BLaER1 (cell line): ENCODE data around the gene TPSD1.
"Not testable (repeated sequence)": the region's sequence is repeated elsewhere in the genome, so short reads cannot be mapped to it uniquely, and the experiment has no call there.

Experiments used
- H3K27ac ChIP-seq: shearing (Covaris generic); formaldehyde crosslinking; 2 replicates; pipeline ENCODE4 v1.8.1; 2022
- H3K27me3 ChIP-seq: shearing (Covaris generic); formaldehyde crosslinking; 2 replicates; pipeline ENCODE4 v1.8.1; 2022
- H3K36me3 ChIP-seq: shearing (Covaris generic); formaldehyde crosslinking; 2 replicates; pipeline ENCODE4 v1.8.1; 2022
- H3K4me1 ChIP-seq: shearing (Covaris generic); formaldehyde crosslinking; 2 replicates; pipeline ENCODE4 v1.8.1; 2022
- H3K4me2 ChIP-seq: shearing (Covaris generic); formaldehyde crosslinking; 2 replicates; pipeline ENCODE4 v1.8.1; 2022
- H3K4me3 ChIP-seq: shearing (Covaris generic); formaldehyde crosslinking; 2 replicates; pipeline ENCODE4 v1.8.1; 2022
- H3K9ac ChIP-seq: shearing (Covaris generic); formaldehyde crosslinking; 2 replicates; pipeline ENCODE4 v1.8.1; 2022
- H3K9me3 ChIP-seq: shearing (Covaris generic); formaldehyde crosslinking; 2 replicates; pipeline ENCODE4 v1.8.1; 2022
- H4K20me1 ChIP-seq: shearing (Covaris generic); formaldehyde crosslinking; 2 replicates; pipeline ENCODE4 v1.8.1; 2022
- Cebpa-rat ChIP-seq: shearing (Covaris generic); IDR thresholded peaks from 2 replicates; pipeline ENCODE4 v1.8.1; 2022

The TPSD1 gene

GRCh38 chr16:1220841-1221627, 34.8 kb upstream of the TPSD1 start:
- Histone ChIP-seq H3K27ac (no peak overlapping the region), H3K4me3 (no peak overlapping the region), H3K9me3 (no peaks in the 10 kb centered on the region), H3K9ac (no peak overlapping the region), H3K27me3 (no peaks in the 10 kb centered on the region), H3K36me3 (peaks cover 49% of the 10 kb centered on the region), H4K20me1 (peaks cover 64% of the 10 kb centered on the region), H3K4me2 (no peak overlapping the region), H3K4me1 (peaks cover 3% of the 10 kb centered on the region)
- TF ChIP-seq Cebpa-rat: no peak

- H3K9me3 ChIP-seq: no peaks in the 10 kb centered on the region
- H3K27me3 ChIP-seq: no peaks in the 10 kb centered on the region
- H3K9ac ChIP-seq: no peak overlapping the region
- peaks cover 40% of the 10 kb centered on the region for H3K36me3 ChIP-seq
- no peak for TF ChIP-seq Cebpa-rat
- H4K20me1 ChIP-seq: peaks cover 56% of the 10 kb centered on the region
- H3K4me3 ChIP-seq: no peak overlapping the region
- H3K27ac ChIP-seq: no peak overlapping the region
- H3K4me1 ChIP-seq: no peaks in the 10 kb centered on the region
- no peak overlapping the region for H3K4me2 ChIP-seq
These were observed 34.0 kb upstream of the TPSD1 start for GRCh38 chr16:1221628-1222552.

- TF ChIP-seq Cebpa-rat: no peak
- H3K27me3 ChIP-seq: no peaks in the 10 kb centered on the region
- H3K4me3 ChIP-seq: no peak overlapping the region
- H3K9ac ChIP-seq: no peak overlapping the region
- H3K9me3 ChIP-seq: no peaks in the 10 kb centered on the region
- no peaks in the 10 kb centered on the region for H3K4me1 ChIP-seq
- H4K20me1 ChIP-seq: peaks cover 47% of the 10 kb centered on the region
- H3K27ac ChIP-seq: no peak overlapping the region
- H3K36me3 ChIP-seq: peaks cover 31% of the 10 kb centered on the region
- no peak overlapping the region for H3K4me2 ChIP-seq
These were observed 33.1 kb upstream of the TPSD1 start for GRCh38 chr16:1222553-1223354.

GRCh38 chr16:1223355-1224214, 32.3 kb upstream of the TPSD1 start:
- no peaks in the 10 kb centered on the region for H3K27me3 ChIP-seq
- peaks cover 47% of the 10 kb centered on the region for H4K20me1 ChIP-seq
- H3K4me2 ChIP-seq: no peak overlapping the region
- TF ChIP-seq Cebpa-rat: no peak
- no peak overlapping the region for H3K27ac ChIP-seq
- no peak overlapping the region for H3K9ac ChIP-seq
- peaks cover 24% of the 10 kb centered on the region for H3K36me3 ChIP-seq
- no peaks in the 10 kb centered on the region for H3K9me3 ChIP-seq
- no peaks in the 10 kb centered on the region for H3K4me1 ChIP-seq
- no peak overlapping the region for H3K4me3 ChIP-seq

GRCh38 chr16:1224558-1224957, 31.3 kb upstream of the TPSD1 start:
- Histone ChIP-seq H3K4me1 (no peaks in the 10 kb centered on the region), H3K27me3 (no peaks in the 10 kb centered on the region), H3K36me3 (peaks cover 16% of the 10 kb centered on the region), H3K9ac (no peak overlapping the region), H3K9me3 (no peaks in the 10 kb centered on the region), H3K27ac (no peak overlapping the region), H3K4me3 (no peak overlapping the region), H4K20me1 (peaks cover 47% of the 10 kb centered on the region), H3K4me2 (no peak overlapping the region)
- no peak for TF ChIP-seq Cebpa-rat

GRCh38 chr16:1225051-1225451, 30.8 kb upstream of the TPSD1 start, which contains the start of gene TPSG1:
Gene TPSG1 (minus strand): TSS chr16:1225268. CDS start chr16:1225252, 16 bp downstream.
- no peak for TF ChIP-seq Cebpa-rat
- no peaks in the 10 kb centered on the region for H3K4me1 ChIP-seq
- H3K4me3 ChIP-seq: no peak within 1 kb of the TSS
- no peak within 1 kb of the TSS for H3K4me2 ChIP-seq
- no peak within 1 kb of the TSS for H3K9ac ChIP-seq
- H4K20me1 ChIP-seq: peaks cover 46% of the 10 kb centered on the region
- peaks cover 12% of the 10 kb centered on the region for H3K36me3 ChIP-seq
- no peaks in the 10 kb centered on the region for H3K27me3 ChIP-seq
- no peaks in the 10 kb centered on the region for H3K9me3 ChIP-seq
- no peak within 1 kb of the TSS for H3K27ac ChIP-seq

GRCh38 chr16:1225728-1226311, 30.0 kb upstream of the TPSD1 start:
- H3K4me3 ChIP-seq, H3K9ac ChIP-seq, H3K4me2 ChIP-seq, H3K27ac ChIP-seq, H3K9me3 ChIP-seq, H3K27me3 ChIP-seq, H3K36me3 ChIP-seq, H3K4me1 ChIP-seq: not testable (repeated sequence)
- H4K20me1 ChIP-seq: peaks cover 38% of the 10 kb centered on the region

- not testable (repeated sequence) for H3K4me2 ChIP-seq, H3K9ac ChIP-seq, H3K4me1 ChIP-seq, H3K4me3 ChIP-seq, H3K9me3 ChIP-seq, H3K36me3 ChIP-seq, H3K27me3 ChIP-seq, H3K27ac ChIP-seq
- H4K20me1 ChIP-seq: peaks cover 29% of the 10 kb centered on the region
These were observed 29.2 kb upstream of the TPSD1 start for GRCh38 chr16:1226692-1227091.

- not testable (repeated sequence) for H3K27me3 ChIP-seq, H3K9me3 ChIP-seq, H3K36me3 ChIP-seq, H3K4me2 ChIP-seq, H3K27ac ChIP-seq, H3K9ac ChIP-seq, H3K4me3 ChIP-seq, H3K4me1 ChIP-seq
- peaks cover 14% of the 10 kb centered on the region; the same call in 1 of the 2 replicates for H4K20me1 ChIP-seq
These were observed 27.6 kb upstream of the TPSD1 start for GRCh38 chr16:1228227-1228626.

- not testable (repeated sequence) for H3K9ac ChIP-seq, H3K36me3 ChIP-seq, H4K20me1 ChIP-seq, H3K4me2 ChIP-seq, H3K27ac ChIP-seq, H3K27me3 ChIP-seq, H3K4me1 ChIP-seq, H3K9me3 ChIP-seq, H3K4me3 ChIP-seq
These were observed 26.4 kb upstream of the TPSD1 start for GRCh38 chr16:1229476-1229875.

- H3K27ac ChIP-seq, H3K9ac ChIP-seq, H3K9me3 ChIP-seq, H3K4me2 ChIP-seq, H3K27me3 ChIP-seq, H3K36me3 ChIP-seq, H3K4me3 ChIP-seq, H3K4me1 ChIP-seq, H4K20me1 ChIP-seq: not testable (repeated sequence)
These were observed 25.8 kb upstream of the TPSD1 start, which contains the start of gene TPSB2 for GRCh38 chr16:1230084-1230470. Gene TPSB2 (minus strand): TSS chr16:1230184. CDS start chr16:1229951, 233 bp downstream.

GRCh38 chr16:1230471-1231212, 25.2 kb upstream of the TPSD1 start:
- not testable (repeated sequence) for H3K27me3 ChIP-seq, H3K4me2 ChIP-seq, H3K9ac ChIP-seq, H3K4me3 ChIP-seq, H3K4me1 ChIP-seq, H3K27ac ChIP-seq, H3K9me3 ChIP-seq, H3K36me3 ChIP-seq, H4K20me1 ChIP-seq
